Liver (tissue), 2 donors: ENCODE measurements around the gene ELK4.

Experiments used
- CTCF ChIP-seq: fragments of 150-350 bp; IDR thresholded peaks from 2 replicates; pipeline ENCODE4 v1.5.1; 2017; ENCODE audit warnings: improper control_type of control experiment, low read depth, low read length; ENCODE audit not compliant: missing input control
- YY1 ChIP-seq: IDR thresholded peaks from 2 replicates; pipeline ENCODE4 v1.6.1; 2016; ENCODE audit warnings: antibody characterized with exemption, mild to moderate bottlenecking
- donor health status: healthy.

GRCh38 chr1:205660361-205660760 lies 28.6 kb upstream of the ELK4 start:
- TF ChIP-seq CTCF (no peak), YY1 (no peak)
